ENCODE results near the gene TNNT3. TPM values are rescaled to one million over a fixed set of nuclear protein-coding genes. Genes with fewer than 3 reads are reported as not detected.

The TNNT3 gene
- total RNA-seq, 1 experiment from 2014 or later, result not detected

DNA sequence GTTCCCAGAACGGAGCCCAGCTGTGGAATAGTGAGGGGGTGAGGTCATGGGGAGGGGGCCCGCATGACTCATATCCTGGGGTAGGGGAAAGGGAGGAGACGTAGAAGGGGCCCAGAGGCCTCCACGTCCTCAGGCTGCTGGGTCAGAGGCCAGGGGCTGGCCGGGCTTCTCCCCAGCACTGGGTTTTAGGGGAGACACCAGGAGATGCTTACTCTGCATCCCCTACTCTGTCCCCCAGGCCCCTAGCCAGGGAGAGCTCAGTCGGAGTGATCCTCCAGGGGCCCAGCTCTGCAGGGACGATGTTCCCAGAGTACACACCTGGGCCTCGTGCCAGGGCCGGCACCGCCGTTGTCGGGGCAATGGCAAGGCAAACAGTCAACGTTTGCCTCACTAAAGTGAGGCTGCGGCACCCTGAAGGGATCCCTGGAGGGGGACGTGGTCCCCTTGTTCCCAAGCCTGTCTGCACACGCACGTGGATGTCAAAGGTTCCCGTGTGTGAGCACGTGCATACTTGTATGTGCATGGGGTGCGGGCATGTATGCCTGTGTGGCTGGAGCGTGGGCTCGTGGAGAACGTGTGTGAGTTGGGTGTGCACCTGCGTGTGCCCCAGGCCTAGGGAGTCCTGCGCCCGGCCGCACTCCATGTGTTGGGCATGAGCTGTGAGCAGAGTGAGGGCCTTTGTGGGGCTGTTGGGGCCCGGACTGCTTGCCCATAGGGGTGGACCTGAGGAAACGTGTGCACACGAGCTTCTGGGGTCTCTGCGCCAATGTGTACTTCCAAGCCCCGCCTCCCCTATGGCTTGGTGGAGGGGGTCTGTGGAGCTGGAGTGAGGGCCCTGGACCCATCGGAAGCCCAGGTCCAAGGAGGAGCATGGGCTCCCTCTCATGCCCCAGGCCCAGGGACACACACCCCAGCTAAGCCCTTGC, 42.0 kb upstream of the TNNT3 start:
- H3K4me3 ChIP-seq, result no peak overlapping the region
- H3K27ac ChIP-seq, result no peak overlapping the region
- no TSS peak for BruUV-seq (replicated peaks)
- TF ChIP-seq, protein P1, sequence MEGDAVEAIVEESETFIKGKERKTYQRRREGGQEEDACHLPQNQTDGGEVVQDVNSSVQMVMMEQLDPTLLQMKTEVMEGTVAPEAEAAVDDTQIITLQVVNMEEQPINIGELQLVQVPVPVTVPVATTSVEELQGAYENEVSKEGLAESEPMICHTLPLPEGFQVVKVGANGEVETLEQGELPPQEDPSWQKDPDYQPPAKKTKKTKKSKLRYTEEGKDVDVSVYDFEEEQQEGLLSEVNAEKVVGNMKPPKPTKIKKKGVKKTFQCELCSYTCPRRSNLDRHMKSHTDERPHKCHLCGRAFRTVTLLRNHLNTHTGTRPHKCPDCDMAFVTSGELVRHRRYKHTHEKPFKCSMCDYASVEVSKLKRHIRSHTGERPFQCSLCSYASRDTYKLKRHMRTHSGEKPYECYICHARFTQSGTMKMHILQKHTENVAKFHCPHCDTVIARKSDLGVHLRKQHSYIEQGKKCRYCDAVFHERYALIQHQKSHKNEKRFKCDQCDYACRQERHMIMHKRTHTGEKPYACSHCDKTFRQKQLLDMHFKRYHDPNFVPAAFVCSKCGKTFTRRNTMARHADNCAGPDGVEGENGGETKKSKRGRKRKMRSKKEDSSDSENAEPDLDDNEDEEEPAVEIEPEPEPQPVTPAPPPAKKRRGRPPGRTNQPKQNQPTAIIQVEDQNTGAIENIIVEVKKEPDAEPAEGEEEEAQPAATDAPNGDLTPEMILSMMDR (conservative IDR thresholded peaks at IDR 0.05), result no peak
- no peak for TF ChIP-seq EZH2 (IDR thresholded peaks at IDR 0.05; ENCODE audit: low read depth)
- no peaks in the 10 kb centered on the region for H3K9me3 ChIP-seq (ENCODE audit: insufficient read depth, low read depth)
- H4K20me1 ChIP-seq (ENCODE audit: insufficient read depth), result no peaks in the 10 kb centered on the region
- no peaks in the 10 kb centered on the region for H3K4me1 ChIP-seq (replicated peaks; ENCODE audit: insufficient read depth)
- ChIA-PET POLR2A (ENCODE audit: unreplicated experiment) (no interaction called here), CTCF (no interaction called here)
- no peaks in the 10 kb centered on the region for H3K9me2 ChIP-seq (ENCODE audit: insufficient read depth)
- DNase-seq, result peak in 1 of 2 experiments; percentile 32
- H3K4me2 ChIP-seq, result no peak overlapping the region
- intact Hi-C loops (cut with micrococcal nuclease; ENCODE audit: unreplicated experiment), result loop anchor here (5.0 kb wide), 1 partner anchor 185 kb away; no protein-coding TSS in a partner anchor
- H3F3A ChIP-seq (ENCODE audit: insufficient read depth, low read depth), result no peaks in the 10 kb centered on the region
- no peaks in the 10 kb centered on the region for H3K79me2 ChIP-seq (ENCODE audit: low read depth)
- no peaks in the 10 kb centered on the region for H3K36me3 ChIP-seq (ENCODE audit: low read depth)
- H3K27me3 ChIP-seq (ENCODE audit: insufficient read depth, low read depth), result no peaks in the 10 kb centered on the region
- no peak overlapping the region for H2AFZ ChIP-seq

DNA sequence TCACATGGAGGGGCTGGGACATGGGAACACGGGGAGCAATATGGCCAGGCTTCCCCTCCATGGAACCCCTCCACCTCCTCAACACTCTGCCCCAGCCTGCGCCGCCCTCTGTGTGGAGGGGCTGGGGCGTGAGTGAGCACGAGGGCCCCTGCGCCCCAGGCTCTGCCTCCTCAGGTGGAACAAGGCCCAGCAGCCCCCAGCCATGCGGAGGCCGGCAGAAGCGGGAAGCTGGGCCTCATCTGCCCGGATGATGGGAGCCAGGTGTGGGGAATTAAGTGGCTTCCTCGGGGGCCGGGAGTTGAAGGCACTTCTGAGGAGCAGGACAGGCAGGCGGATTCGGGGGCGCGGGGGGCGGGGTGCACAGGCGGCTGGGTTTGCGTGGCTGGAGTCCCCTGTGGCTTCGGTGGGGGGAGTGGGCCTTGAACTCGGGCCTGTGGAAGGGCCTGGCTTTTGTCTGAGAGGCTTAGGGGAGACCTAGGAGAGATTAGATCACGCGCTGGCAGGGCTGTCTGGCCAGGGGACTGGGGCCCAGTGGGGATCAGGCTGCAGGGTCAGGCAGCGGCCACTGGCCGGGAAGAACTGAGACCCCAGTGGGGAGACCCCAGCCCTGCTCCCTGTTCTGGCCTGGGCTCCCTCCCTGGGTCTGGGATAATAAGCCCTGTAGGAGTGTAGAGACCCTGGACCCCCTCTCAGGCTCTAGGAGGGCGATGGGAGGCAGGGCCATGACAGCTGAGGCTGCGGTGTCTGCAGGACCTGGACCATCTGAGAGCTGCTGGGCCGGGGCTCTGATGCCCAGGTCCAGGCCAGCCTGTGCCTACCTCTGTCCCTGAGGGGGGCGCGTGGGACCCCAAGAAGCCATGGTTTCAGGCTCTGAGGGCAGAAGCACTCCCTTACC, 41.1 kb upstream of the TNNT3 start:
- H3K27me3 ChIP-seq (ENCODE audit: insufficient read depth, low read depth), result no peaks in the 10 kb centered on the region
- H3K4me2 ChIP-seq, result no peak overlapping the region
- CTCF ChIA-PET, result interaction anchor here (0.6 kb wide), 1 partner anchor 39 kb away, joined by 11 read pairs; no protein-coding TSS in a partner anchor
- no peak for TF ChIP-seq EZH2 (IDR thresholded peaks at IDR 0.05; ENCODE audit: low read depth)
- TF ChIP-seq, protein P1 (conservative IDR thresholded peaks at IDR 0.05), result no peak
- no peak overlapping the region for H2AFZ ChIP-seq
- no peaks in the 10 kb centered on the region for H3K9me2 ChIP-seq (ENCODE audit: insufficient read depth)
- intact Hi-C loops (cut with micrococcal nuclease; ENCODE audit: unreplicated experiment), result loop anchor here (5.0 kb wide), 1 partner anchor 186 kb away; no protein-coding TSS in a partner anchor
- H4K20me1 ChIP-seq (ENCODE audit: insufficient read depth), result no peaks in the 10 kb centered on the region
- no peaks in the 10 kb centered on the region for H3K36me3 ChIP-seq (ENCODE audit: low read depth)
- H3K79me2 ChIP-seq (ENCODE audit: low read depth), result no peaks in the 10 kb centered on the region
- H3K4me1 ChIP-seq (replicated peaks; ENCODE audit: insufficient read depth), result no peaks in the 10 kb centered on the region
- no peak for DNase-seq
- no peaks in the 10 kb centered on the region for H3F3A ChIP-seq (ENCODE audit: insufficient read depth, low read depth)
- H3K9me3 ChIP-seq (ENCODE audit: insufficient read depth, low read depth), result no peaks in the 10 kb centered on the region
- no TSS peak for BruUV-seq (replicated peaks)
- no peak overlapping the region for H3K4me3 ChIP-seq
- POLR2A ChIA-PET (ENCODE audit: unreplicated experiment), result no interaction called here
- no peak overlapping the region for H3K27ac ChIP-seq

DNA sequence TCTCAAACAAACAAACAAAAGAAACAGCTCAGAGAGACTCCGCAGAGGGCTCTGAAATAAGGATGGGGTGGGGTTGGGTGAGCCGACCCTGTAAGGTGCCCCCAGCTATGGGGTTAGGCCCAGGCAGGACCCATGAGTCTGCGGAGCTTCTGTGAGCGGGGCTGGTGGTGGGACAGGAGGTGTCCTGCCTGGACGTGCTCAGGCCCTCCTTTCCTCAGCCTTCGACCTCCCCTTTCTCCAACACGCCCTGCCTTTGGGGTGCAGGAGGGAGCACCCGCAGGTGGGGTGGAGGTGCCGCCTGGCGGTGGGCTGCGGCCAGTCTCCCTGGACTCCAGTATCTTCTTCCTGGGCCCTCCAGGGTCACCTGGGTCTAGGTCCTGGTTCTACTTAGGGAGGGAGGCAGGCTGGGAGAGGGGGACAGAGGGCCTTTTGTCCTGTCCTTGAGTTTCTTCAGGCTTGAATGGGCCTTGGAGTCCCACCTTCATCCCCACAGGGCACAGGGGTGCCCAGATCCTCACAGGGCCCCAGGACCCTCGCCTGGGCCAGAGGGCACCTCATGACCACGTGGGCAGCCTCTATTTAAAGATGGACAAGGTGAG, 40.1 kb upstream of the TNNT3 start:
- Histone ChIP-seq H3K4me2 (no peak overlapping the region), H3K36me3 (ENCODE audit: low read depth) (no peaks in the 10 kb centered on the region), H3K4me3 (no peak overlapping the region), H3K27me3 (ENCODE audit: insufficient read depth, low read depth) (no peaks in the 10 kb centered on the region), H3K79me2 (ENCODE audit: low read depth) (no peaks in the 10 kb centered on the region), H3F3A (ENCODE audit: insufficient read depth, low read depth) (no peaks in the 10 kb centered on the region), H3K9me3 (ENCODE audit: insufficient read depth, low read depth) (no peaks in the 10 kb centered on the region), H3K9me2 (ENCODE audit: insufficient read depth) (no peaks in the 10 kb centered on the region), H3K4me1 (replicated peaks; ENCODE audit: insufficient read depth) (no peaks in the 10 kb centered on the region), H4K20me1 (ENCODE audit: insufficient read depth) (no peaks in the 10 kb centered on the region), H3K27ac (no peak overlapping the region), H2AFZ (no peak overlapping the region)
- no peak for DNase-seq
- TF ChIP-seq, protein P1 (conservative IDR thresholded peaks at IDR 0.05), result no peak
- no peak for TF ChIP-seq EZH2 (IDR thresholded peaks at IDR 0.05; ENCODE audit: low read depth)
- POLR2A ChIA-PET (ENCODE audit: unreplicated experiment), result no interaction called here
- no TSS peak for BruUV-seq (replicated peaks)
- intact Hi-C loops (cut with micrococcal nuclease; ENCODE audit: unreplicated experiment), result loop anchor here (5.0 kb wide), 1 partner anchor 187 kb away; no protein-coding TSS in a partner anchor
- CTCF ChIA-PET, result no interaction called here
